GM21737 (cell line): Measurements from ENCODE around the gene LRBA.

Experiments used
- ATAC-seq: cut with Tn5 transposase; IDR thresholded peaks from one replicate; pipeline ENCODE4 v1.9.1; 2021; ENCODE audit warnings: mild to moderate bottlenecking, moderate library complexity; ENCODE audit not compliant: unreplicated experiment

LRBA gene

GRCh38 chr4:150814873-150815272, 200.2 kb downstream of the LRBA start:
- no peak for ATAC-seq

GRCh38 chr4:150805183-150806025, 209.7 kb downstream of the LRBA start:
- no peak for ATAC-seq

DNA sequence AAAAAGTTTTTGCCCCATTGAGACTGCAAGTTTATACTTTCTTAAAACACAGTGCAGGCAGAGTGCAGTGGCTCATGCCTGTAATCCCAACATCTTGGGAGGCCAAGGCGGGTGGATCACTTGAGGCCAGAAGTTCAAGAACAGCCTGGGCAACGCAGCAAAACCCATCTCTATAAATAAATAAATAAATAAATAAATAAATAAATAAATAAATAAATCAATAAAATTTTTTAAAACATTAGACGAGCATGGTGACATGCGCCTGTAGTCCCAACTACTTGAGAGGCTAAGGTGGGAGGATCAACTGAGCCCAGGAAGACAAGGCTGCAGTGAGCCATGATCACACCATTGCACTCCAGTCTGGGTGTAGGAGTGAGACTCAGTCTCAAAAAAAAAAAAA, 213.3 kb downstream of the LRBA start:
- no peak for ATAC-seq

GRCh38 chr4:150799207-150799606, 215.9 kb downstream of the LRBA start:
- ATAC-seq = no peak

DNA sequence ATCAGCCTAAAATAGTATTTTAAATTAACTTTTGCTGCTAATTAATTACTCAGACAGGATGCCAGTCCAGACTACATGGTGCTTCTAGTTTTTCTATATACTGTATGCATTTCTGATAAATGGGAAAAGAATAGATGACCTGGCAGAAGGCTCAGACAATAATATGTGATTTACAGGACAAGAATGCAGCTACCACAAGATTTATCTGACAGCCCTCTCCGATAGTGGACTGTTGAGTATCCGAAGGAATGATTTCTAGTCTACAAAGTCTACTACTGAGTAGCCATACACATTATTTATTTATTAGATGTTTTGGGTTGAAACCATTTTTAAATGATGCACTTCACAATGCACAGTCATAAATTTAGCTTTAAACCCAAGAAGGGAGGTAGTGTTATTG, 220.4 kb downstream of the LRBA start:
- no peak for ATAC-seq

DNA sequence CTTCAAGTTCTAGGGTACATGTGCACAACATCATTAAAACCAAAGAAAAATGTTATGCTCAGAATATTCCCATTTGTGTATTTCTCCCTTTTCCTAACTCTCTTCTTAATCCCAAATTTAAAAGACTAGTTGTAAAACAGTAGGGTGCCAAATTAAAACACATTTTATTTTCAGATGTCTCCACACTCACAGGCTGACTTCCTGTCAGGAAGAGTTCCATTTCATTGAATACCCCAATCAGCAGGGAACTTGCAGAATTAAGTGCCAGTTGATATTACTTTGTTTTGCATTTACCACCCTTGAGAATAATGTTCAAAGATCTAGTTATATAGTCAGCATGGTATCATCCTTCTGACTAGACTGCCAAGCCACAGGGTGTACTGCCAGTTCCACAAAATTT, 225.2 kb downstream of the LRBA start:
- no peak for ATAC-seq

GRCh38 chr4:150784939-150785338, 230.1 kb downstream of the LRBA start:
- ATAC-seq = no peak

GRCh38 chr4:150784305-150784704, 230.8 kb downstream of the LRBA start:
- ATAC-seq = no peak

- no peak for ATAC-seq
Observed at GRCh38 chr4:150782921-150783320, 232.2 kb downstream of the LRBA start.

DNA sequence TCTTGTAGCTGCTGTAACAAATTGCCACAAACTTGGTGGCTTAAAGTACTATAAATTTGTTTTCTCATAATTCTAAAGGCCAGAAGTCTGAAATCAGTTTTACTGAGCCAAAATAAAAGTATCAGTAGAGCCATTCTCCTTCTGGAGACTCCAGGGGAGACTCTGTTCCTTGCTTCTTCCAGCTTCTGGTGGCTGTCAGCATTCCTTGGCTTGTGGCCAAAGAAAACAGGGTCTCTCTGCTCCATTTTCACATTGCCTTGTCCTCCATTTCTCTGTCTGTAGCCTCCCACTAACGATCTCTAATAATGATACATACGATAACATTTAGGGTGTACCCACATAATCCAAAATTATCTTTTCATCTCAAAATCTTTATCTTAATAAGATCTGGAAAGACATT, 232.8 kb downstream of the LRBA start:
- ATAC-seq = no peak

GRCh38 chr4:150781191-150781590, 233.9 kb downstream of the LRBA start:
- ATAC-seq = no peak

- no peak for ATAC-seq
Observed at GRCh38 chr4:150779707-150780106, 235.4 kb downstream of the LRBA start.

DNA sequence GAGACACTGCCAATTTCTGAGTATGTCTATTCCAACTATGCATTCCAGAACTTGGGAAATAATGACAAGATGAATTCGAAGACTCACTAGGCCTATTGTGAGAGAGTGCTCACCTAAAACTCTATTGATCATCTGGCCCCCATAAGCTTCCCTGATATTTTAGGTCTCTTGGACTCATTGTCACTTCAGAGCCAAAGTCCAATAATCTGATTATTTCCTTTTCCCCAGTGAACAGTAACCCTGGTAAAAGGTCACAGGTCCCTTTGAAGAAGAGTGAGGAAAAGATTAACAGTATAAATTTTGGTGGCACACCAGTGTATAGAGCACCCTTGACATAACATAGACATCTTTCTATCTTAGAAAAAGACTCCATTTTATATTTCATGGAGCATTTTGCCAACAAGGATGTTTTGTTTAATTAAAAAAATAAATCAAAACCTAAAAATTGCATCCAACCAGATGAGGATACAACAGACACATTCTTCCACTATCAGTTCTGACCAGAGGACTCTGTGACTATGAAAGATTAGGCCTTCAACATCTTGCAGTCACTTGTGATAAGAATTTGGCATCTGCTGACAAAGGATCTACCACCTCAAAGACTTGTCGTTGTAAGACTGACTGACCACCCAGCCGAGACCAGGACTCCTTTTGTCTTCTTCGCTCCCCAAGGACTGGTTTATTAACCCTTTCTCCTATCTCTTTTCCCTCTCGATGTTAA, 241.2 kb downstream of the LRBA start:
- ATAC-seq = no peak

GRCh38 chr4:150773032-150773431, 242.1 kb downstream of the LRBA start:
- ATAC-seq = no peak

DNA sequence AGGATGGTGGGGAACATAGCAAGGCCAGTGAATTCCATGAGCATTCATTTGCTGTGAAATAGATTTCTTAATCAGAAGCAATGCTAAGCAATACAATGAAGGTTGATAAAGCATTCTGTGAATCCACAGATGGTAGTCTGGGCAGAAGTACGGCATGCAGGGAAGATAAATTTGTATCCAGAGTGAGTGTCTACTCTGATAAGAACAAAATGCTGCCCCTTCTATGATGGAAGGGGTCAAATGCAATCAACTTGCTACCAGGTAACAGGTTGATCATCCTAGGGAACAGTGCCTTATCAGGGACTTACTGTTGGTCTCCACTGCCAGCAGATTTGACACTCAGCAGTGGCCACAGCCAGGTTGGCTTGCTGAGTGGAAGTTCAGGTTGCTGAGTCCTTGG, 243.7 kb downstream of the LRBA start:
- no peak for ATAC-seq

- no peak for ATAC-seq
Observed at GRCh38 chr4:150769845-150770244, 245.2 kb downstream of the LRBA start.

DNA sequence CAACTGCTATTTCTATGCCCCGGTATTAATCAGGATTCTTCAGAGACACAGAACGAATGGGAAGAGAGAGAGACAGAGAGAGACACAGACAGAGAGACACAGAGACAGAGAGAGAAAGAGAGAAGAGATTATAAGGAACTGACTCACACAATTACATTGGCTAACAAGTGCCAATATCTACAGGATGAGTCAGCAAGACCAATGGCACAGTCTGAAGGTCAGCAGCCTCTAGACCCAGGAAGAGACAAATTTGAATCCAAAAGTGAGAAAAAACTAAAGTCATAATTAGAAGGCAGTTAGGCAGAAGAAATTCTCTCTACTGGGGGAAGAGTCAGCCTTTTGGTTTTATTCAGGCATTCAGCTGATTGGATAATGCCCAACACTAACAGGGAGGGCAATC, 245.8 kb downstream of the LRBA start:
- no peak for ATAC-seq

- ATAC-seq = no peak
Observed at GRCh38 chr4:150768497-150768896, 246.6 kb downstream of the LRBA start.

- ATAC-seq = no peak
Observed at GRCh38 chr4:150765216-150765615, 249.9 kb downstream of the LRBA start.

DNA sequence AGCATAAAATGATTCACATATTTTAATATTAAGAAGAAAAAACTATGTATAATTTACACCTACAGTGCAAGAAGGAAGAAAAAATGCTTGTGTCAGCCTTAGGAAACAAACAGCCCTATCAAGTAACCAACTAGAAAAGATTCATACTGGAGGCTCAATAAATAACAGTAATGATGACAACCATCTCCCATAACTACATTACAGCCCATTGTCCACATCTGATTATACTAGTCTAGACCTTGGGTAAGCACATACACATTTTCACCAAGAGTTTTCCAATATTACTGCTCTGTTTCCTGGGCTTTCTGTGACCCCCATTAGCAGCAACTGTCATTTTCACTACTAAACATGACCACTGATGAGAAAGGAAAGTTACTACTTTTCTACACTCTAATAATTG, 263.4 kb downstream of the LRBA start:
- no peak for ATAC-seq

DNA sequence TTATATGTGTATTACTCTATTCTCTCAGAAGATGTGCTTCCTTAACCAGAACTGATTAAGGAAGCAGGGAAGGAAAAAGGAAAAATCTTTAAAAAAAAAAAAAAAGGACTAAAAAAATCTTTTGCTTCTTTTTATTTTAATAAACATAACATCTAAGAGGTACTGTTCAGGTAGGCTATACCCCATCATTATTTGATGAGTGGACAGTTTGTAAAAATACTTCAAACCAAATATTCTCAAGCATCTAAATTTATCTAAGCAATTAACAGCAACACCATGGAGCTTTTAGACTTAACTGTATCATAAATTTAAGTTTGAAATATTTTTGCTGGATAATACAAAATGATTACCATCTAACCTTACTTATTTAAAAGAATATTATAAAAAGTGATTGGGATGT, 264.3 kb downstream of the LRBA start:
- no peak for ATAC-seq

DNA sequence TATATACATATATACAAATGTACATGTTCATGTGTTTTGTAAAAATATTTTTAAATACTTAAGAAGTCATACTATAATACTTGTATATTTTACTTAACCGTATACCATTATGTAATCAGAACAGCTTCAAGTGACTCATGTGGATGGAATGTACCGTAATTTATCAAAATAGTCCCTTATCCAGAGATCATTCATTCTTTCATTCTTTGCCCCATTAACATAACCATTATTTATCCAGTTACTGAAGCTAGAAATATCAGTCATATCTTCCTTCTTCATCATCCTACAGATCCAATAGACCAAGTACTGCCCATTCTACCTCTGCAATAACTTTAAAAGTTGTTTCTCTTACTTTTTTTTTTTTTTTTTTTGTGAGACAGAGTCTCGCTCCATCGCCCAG, 268.9 kb downstream of the LRBA start:
- ATAC-seq = no peak
